NCI-H510A treated with DMSO at 0.1 percent for 48 hours (cell line): ENCODE measurements around the gene TOMT.

ENCODE experiments used
- DNase-seq: peaks from one replicate; lab custom pipeline; 2025; lab: John Stamatoyannopoulos, UW

TOMT gene

DNA sequence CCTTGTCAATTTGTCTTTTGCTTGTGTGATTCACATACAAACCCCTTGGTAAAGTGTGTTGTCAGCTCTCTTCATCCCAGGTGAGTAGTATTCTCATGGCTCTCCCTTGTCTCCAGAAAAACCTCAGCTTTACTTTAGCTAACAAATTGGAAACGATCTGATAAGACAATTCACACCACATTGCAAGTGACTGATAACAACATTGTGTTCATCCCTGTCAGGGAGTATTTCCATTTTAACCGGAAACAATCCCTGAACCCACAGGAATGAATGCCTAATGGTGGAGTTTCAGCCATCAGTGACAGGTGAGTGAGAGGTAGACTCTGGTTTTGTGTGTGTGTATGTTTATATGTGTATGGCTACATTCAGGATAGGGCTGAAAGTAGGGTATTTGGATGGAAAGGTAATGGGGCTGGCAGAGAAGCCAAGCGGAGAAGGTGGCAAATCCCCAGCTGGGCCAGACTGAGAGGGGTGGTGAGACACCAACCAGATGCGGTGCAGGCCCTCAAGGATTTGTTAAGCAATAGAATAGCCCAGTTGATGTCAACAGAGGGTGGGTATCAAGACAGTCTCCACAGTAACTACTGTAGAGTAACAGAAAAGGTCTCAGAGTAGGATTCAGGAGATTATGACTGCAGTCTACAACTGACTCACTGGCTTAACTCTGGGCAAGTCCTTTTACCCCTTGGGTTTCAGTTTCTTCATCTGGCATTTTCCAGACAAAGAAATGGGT, 17.5 kb upstream of the TOMT start:
- no peak for DNase-seq

DNA sequence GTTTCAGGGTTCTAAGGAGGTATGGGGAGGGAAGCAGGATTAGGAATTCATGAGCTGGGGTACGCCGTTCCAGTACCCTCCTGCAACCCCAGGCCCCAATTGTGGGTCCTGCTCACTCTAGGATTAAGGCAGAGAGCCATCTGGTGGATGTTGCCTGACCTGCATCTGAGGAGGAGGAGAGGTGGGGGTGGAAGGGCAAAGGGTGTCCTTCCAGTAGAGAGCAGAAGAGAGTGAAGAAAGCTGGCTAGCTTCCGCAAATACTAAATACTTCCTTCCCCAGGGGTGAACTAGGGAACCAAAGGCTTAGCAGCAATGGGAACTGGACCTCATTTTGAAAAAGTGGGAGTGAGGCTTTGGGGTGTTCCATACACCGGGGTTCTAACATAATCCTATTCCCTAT, 14.4 kb upstream of the TOMT start:
- DNase-seq = peak; percentile 39

DNA sequence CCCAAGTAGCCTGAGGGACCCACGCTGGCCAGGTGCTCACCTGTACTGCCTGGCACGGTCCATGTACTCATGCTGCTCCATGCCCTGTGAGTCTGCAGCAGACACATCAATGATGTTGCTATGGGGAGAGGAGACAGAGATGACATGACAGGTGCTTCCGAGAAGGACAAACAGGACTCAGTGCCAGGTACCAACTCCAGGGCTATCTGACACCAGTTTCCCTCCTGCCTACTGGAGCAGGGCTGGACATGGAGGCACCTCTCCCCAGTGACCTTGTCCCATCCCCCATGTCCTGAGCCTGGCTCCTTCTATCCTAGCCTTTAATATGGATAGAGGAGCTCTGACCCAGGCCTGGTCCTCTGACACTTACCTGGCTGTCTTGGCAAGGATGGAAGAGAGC, 7.0 kb upstream of the TOMT start:
- DNase-seq = no peak

DNA sequence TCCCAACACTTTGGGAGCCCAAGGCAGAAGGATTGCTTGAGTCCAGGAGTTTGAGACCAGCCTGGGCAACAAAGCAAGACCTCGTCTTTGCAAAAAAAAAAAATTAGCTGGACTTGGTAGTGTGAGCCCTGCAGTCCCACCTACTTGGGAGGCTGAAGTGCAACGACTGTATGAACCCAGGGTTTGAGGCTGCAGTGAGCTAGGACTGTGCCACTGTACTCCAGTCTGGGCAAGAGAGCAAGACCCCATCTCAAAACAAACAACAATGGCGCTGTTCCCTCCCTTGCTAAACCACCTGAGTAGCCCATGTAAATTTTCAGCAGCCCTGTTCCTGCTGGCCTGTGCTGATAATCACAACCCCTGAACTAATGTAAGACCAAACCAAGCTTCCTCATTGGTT, 5.7 kb upstream of the TOMT start:
- DNase-seq = no peak

DNA sequence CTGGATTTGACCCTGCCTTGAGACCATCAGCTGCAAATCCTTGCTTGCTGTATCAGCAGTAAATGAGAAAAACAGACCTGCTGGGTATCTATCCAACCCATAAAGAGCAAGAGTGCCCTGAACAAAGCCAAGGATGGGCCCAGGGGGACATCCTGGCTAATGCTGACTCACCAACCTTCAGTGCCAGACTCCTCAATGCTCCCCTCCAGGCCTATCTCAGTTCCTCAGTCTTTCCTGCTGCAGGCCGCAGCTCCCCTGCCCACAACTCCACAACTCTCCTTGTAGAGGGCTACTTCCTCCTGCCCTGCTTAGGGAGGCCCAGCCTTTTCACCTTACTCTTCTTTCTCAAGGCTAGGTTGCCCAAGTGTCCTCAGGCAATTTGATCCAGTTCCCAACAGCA, 5.3 kb upstream of the TOMT start:
- no peak for DNase-seq

DNA sequence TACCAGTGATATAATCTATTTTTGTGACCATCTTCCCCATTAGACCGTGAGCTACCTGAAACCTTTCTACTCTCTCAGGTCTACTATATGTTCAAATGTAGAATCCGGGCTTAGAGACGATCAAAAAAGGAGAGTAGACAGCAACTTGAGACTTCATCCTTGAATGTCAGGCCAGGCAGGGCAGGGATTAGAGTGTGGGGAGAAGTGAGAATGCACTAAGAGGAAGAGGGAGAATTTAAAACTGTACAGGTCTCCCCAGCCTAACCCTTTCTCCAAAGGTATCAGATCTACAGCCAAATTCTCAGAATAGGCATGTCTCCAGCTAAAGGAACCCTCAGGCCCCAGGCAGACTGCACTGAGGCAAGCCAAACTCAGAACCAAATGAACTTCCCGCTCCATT, 3.6 kb upstream of the TOMT start:
- DNase-seq = no peak

DNA sequence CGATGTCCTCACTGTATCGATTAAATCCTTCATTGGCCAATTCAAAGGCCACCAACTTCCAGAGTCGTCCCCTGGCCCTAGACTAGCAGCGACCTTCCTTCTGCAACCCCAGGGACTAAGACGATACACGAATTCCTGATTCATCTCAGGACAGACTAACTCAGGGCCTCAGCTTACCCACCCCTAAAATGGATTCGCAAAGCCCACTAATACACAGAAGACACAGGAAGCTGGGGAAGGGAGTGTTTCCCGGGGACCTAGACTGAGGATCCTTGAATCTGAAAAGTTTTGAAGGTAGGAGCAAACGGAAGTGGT, 3.1 kb upstream of the TOMT start:
- no peak for DNase-seq

DNA sequence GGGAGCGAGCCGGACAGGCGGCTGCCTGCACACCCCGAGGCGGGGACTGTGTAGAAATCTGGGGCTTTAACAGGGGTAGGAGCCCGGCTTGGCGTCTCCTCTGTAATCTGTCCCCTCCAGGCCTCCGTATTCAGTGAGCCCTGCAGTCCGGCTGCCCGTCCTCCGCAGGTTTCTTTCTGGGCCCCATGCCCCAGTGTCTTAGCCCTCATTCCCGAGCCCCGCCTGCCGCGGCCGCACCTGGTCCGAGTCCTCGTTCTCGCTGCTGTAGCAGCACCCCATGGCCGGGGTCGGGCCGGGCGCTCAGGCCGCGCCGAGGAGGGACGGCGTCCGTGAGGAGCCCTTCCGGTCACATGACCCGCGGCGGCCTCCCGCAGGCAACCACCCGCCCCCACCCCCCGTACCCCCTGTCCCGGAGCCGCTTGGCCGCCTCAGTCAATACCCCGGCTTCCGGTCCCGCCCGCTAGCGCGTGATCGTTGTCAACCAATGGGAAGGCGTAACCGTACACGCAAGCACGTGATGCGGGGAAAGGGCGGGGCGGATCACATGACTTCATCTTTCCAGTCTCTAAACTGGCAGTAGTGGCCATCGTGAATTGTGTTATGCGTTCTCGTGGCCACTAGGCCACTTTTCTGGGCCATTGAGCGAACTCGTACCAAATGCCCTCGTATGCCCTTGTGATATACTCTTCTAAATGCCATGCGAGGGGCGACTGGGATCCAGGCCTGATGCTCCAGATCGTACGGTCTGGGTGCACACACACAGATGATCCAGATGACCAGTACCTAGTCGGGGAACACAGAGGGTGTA, 2.6 kb upstream of the TOMT start, which contains the start of gene LAMTOR1:
TSS of gene LAMTOR1 (minus strand) at position 352 of the 808 bp plus-strand sequence. CDS start at position 279, 73 bp downstream.
- peak; percentile 96 for DNase-seq

DNA sequence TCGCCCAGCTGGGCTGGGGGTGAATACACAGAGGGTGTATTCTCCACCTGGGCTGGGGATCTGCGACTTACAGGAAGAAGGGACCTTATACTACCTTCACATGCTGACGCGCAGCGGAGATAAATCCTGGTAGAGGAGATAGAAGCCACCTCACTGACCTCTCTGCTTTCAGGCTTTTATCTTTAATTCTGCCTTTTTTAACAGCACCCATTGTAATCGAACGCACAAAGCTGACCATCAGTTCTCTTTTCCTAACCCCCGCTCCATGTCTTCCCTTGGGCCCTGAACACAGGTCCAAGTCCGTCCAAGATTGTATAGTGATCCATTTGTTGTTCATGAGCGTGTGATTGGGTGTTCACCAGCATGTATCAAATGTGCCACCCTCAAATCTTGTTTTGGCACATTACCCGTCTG, 2.0 kb upstream of the TOMT start:
- DNase-seq = no peak

DNA sequence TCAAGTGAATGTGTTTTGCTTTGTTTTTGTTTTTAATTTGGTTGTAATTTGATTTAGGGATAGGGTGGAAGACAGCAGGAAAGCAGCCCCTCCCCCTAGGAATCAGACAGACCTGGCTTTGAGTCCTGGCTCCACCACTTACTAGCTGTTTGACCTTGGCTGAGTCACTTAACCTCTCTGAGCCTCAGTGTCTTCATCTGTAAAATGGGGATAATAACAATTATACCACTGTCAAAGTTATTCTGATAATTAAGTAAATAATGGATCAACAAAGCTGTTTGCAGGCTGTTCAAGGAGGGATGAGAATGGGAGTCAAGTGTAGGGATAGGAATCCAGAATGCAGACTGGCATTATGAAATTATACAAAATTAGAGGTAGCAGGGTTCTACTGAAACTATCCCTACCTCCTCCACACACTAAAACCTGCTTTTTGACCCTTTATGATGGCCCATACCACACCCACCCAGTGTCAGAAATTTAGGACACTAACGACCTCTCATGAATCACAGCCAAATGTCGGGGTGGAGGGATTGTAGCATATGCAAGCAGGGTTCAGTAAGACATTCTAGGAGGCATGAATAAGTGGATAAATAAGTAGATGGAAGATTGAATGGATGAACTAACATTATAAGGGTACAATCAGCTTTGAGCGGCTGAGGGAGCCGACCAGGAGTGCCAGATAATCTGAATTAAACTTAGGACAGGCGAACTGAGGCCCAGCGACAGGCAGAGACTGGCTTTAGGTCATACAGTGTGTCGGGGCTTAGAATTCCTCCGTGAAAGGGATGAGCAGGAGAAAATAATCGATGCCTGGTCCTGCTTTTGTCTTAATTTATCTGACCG, 5.8 kb downstream of the TOMT start:
- no peak for DNase-seq

DNA sequence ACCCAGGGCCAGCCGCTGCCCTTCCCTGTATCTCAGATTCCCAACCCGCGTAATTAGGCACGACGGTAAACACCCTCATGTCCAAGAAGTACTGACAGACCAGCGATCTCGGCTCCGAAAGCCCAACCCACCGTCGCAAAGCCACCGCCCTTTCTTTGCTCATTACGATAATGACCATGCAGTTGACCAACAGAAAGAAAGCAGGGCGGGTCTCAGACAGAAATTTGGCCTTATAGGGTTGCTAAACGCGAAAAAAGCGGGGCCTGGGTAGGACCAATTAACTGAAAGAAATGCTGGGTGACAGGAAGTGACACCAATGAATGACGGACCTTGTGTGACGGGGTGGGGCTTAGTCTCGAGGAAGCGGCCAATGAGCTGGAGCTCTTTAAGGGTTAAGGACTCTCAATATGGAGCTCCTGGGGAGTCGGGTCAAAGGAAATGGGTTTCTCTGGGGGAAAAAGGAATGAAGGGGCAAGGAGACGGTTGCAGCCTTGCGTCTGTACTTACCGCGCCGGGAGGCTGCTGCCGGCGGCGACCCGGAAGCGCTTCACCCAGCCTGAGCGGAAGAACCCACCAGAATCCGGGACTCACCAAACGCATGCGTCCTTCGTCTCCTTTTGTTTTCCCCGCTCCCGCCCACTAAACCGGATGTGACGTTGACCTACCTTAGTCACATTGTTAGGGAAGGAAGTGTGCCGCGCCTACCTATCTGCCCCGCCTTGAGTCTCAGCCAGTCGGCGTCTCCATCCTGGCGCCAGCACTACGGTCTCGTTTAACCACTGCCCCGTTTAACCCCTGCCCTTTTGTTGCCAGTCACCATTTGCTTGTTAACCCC, 6.6 kb downstream of the TOMT start, which contains the start of gene ANAPC15:
TSS of gene ANAPC15 (minus strand) at position 553 of the 835 bp plus-strand sequence. CDS start 1,419 bp downstream, outside the sequence.
- DNase-seq = peak; percentile 98

DNA sequence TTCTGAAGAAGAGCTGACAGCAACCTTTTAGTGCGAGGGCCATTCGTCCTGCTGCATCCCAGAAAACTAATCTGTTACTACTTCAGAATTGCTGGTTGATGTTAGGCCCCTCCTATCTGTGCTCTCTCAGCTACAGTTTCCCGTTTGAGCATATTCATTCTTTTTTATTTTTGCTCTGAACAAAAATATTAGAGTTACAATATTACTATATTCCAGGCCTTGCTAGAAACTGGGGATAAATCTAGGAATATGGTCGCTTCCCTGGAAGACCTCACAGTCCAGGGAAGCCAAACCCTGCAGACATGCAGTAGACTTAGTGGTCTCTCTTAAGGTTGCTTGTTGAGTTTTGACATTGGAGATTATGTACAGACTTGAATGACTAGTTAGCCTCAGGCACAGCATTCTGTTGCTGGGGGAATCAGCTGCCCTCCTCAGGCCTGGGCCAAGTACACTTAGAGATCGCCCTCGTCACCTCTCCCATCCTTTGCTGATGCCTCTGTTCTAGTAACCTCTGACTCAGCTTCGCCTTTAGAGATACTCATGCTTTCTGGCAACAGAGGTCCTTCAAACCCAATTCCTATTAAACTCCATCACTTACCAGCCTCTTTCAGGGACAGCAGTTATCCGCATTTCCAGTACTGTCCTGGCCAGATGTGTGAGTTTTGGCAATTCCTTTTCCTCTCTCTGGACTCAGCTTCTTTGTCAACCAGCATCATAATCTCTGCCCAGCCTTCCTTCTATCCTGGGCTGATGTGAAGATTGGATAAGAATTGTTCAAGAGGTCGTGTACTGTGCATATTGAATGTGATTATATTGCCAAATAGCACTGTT, 7.5 kb downstream of the TOMT start:
- DNase-seq = no peak

DNA sequence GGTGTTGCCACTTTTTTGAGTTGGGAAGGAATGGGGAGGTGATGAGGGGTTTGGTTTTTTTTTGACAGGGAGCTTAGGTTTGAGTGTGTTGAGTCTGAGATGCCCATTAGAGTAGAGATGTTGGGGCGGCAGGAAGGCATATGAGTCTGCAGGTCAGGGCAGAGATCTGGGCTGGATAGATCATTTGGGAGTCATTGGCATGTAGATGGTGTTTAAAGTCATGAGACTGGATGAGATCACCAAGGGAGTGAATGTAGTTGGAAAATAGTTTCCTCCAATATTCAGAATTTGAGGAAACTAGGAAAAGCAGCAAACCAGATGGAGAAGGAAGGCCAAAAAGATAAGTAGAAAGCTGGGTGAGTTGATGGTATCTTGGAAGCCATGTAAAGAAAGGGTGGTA, 8.8 kb downstream of the TOMT start:
- DNase-seq = no peak

DNA sequence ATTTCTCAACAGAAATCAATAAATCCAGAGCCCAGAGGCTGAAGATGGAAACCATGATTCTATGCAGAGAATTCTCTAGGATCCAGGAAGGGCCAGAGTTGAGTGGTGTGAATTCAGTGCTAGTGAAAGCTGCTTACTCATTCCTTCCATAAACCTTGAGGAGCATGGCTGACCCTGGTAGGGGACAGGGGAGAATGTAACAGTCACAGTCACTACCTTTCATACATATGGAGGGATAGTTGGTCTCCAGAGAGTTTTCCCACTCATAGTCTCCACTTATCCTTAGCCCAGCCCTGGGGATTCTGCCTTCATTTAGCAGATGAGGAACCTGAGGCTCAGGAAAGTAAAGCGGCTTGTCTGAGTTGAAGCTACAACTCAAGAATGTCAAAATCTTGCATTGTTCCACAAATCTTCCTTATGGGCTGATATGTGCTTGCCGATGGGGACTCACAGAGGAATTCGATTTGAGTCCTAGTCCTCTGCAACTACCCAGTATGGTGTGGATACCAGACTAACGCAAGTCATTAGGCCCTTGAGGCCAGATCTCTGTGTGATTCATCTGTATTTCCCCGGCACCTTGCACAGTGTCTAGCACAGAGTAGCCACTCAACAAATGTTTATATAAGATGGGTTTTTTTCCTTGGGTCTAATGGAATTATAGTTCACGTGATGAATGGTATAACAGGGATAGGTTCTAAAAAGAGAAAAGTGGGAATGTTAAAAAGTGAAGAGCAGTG, 10.5 kb downstream of the TOMT start:
- no peak for DNase-seq

DNA sequence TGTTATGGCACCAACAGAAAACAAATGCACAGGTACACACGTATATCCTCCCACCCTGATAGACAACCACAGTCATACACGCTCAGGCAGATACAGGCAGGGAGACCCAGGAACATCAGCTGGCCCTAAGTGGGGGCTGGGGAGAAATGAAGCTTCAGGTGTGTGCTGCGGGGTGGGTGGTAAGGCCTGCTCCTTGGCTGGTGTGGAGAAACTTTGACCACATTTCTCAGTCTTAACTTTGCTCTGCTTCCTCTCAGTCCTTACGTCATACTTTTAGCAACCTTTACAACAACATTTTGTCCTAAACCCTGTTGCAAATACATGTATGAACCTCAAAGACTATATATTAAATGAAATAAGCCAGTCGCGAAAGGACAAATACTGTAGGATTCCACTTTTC, 13.5 kb downstream of the TOMT start:
- no peak for DNase-seq

DNA sequence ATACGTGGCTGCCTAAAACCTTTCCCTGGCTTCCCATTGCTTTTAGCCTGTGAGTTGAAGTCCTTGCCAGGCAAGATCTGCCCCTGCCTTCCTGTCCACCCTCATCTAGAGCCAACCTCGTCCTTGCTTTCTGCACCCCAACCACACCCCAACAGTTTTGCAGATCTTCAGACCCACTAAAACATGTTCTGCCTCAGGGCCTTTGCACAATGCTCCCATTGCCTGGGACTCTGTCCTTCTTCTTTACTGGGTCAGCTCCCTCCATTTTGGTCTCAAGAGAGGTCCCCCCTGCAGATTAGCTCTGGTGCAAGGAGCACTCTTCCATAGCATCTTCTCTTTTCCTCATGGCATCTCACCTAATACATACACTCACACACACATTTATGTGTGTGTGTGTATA, 15.2 kb downstream of the TOMT start:
- no peak for DNase-seq

DNA sequence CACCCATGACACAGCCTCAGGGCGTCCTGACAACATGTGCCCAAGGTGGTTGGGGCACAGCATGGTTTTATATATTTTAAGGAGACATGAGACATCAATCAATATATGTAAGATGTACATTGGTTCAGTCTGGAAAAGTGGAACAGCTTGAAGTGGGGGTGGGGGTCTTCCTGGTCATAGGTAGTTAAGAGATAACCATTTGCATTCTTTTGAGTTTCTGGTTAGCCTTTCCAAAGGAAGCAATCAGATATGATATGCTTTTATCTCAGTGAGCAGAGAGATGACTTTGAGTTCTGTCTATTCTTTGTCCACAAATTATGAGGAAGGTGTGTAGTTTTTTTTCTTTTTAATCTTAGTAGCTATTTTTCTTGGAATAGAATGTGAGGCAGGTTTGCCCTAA, 16.9 kb downstream of the TOMT start:
- DNase-seq = no peak

DNA sequence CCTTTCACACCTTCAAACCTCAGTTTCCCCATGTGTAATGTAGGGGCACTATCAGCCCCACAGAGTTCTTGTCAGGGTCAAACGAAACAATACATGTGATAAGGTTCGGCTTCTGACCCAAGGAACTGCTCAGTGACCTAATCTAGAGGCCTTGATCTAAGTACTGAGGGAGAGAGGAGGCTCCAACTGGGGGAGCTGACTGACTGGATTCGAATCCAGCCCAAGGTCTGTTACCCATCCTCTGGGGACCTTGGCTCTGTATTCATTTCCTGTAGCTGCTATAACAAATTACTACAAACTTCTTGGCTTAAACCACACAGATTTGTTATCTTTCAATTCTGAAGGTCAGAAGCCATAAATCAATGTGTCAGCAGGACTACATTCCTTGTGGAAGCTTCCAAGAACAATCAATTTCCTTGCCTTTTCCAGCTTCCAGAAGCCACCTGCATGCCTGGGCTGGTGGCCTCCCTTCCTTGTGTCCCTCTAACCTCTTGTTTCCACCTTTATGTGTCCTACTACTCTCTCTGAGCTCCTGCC, 17.5 kb downstream of the TOMT start:
- no peak for DNase-seq

DNA sequence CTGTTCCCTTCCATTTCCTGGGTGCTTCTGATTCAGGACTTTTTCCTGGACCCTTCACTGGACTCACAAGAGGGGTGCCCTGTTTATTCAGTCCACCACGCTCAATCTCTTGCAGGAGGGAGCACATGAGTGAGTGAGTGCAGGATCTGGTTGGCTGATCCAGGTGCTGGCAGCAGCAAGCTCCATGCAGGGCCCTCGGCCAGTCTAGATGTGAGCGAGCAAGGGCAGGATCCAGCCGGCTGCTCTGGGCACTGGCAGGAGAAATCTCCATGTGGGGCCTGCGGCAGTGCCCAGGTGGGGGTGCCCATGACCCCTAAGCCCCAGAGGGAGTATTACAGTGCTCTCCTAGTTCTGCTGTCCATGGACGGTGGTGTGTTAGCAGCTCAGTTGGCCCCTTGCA, 18.3 kb downstream of the TOMT start:
- no peak for DNase-seq

DNA sequence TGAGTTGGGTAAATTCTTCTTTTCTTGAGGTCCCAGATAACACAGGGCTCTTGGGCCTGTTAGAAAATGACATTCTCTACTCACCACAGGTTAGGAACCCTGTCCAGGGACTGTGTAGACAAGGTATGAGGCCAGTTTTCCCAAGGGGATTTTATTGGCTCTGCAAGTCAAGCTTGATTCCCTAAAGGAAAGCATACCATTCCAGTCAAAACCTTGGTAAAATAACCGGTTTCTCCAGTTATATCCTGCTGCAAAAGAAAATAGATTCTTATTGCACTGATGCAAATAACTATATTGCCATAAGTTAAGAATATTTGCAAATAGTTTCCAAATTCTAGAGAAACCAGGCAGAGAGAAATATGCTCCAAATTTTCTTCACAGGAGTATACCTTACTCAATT, 20.2 kb downstream of the TOMT start:
- no peak for DNase-seq
